ENCODE measurements around the gene DDC. TPM values are rescaled to one million over a fixed set of nuclear protein-coding genes. Genes with fewer than 3 reads are reported as not detected.

Gene DDC
- total RNA-seq, 1 donor from 2014 or later, result 0.52 TPM

DNA sequence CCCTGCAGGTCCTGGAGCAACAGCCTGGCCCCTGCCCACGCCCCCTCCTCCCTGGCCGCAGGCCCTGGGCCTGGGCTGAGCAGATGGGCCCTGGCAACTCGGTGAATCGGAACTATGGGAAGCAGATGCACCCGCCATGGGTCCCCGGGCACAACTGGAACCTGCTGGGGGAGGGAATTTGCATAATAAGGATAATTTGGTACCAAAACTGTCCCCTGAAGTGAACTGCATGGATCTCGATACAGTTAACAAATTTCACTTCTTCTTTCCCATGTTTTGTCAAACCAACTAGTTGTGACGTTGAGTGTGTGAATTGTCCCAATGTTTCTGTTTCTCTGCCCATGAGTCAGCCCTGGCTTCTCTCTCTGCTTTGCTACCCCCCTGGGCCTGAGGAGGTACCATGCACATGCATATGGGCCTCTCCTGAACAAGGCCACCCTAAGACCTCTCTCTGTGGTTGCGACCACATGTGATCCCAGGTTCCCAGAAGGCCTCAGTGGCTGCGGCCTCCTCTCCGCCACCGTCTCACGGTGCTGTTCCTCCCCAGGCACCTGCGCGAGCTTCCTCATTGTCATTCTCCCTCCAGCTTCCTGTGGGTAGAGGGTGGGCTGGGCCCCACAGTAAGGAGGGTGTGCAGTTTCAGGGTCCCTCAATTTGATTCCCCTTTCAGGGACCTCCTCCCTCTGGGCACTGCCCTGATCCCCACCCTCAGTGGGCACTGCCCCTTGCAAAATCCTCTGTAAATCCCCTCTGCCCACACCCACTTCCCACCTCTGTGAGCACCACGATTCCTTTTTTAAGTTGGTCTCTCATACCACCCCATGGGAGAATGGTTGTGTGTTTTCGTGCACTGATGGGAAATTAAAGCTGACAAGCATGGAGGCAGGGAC is 155.1 kb downstream of the DDC start:
- H3K4me1 ChIP-seq (ENCODE audit: control insufficient read depth in 3 of 3, insufficient read depth in 3 of 3, low read length in 3 of 3), result no peaks in the 10 kb centered on the region
- no peak overlapping the region for H3K9ac ChIP-seq (ENCODE audit: low read depth in 1 of 3, low read length in 3 of 3)
- H3K27me3 ChIP-seq (ENCODE audit: control insufficient read depth in 3 of 3, insufficient read depth in 3 of 3, low read length in 3 of 3), result peaks cover 4 to 8% (median 8%) of the 10 kb centered on the region in 3 donors
- H3K9me3 ChIP-seq (ENCODE audit: control insufficient read depth in 3 of 3, low read length in 3 of 3), result no peaks in the 10 kb centered on the region
- no peaks in the 10 kb centered on the region for H3K36me3 ChIP-seq (ENCODE audit: control insufficient read depth in 3 of 3, insufficient read depth in 3 of 3, low read length in 3 of 3)
- no peak overlapping the region for H3K4me3 ChIP-seq (ENCODE audit: low read length in 3 of 3)
- H3K27ac ChIP-seq (ENCODE audit: low read depth, low read length), result no peak overlapping the region

Small RNA genes within 50 kb of the gene (small RNA-seq; reads per million reads assigned to genes)
- not detected for gene RNU6-1091P

Other genes starting within 250 kb of the DDC start
- gene FIGNL1, start 115.1 kb downstream of the DDC start, total RNA-seq, result 14.6 TPM
- gene GRB10, start 217.5 kb upstream of the DDC start, total RNA-seq, result 17.7 TPM

Measured in skeletal muscle tissue (tissue), 5 donors.